AG08396 (cell line): ENCODE results near the gene P3H3.
"Not testable (repeated sequence)": the region's sequence is repeated elsewhere in the genome, so short reads cannot be mapped to it uniquely, and the experiment has no call there.

Source experiments
- DNase-seq: peaks from one replicate; pipeline ENCODE4 v3.0.0; 2012; ENCODE audit warnings: low spot score, mixed read lengths

Gene P3H3

GRCh38 chr12:6846316-6846869 is 18.2 kb downstream of the P3H3 start:
- DNase-seq = no peak

- DNase-seq = no peak
These were observed 19.5 kb downstream of the P3H3 start for GRCh38 chr12:6847676-6848075.

GRCh38 chr12:6849427-6849826 is 21.2 kb downstream of the P3H3 start:
- no peak for DNase-seq

- DNase-seq = no peak
These were observed 21.9 kb downstream of the P3H3 start for GRCh38 chr12:6849976-6850560.

GRCh38 chr12:6850796-6851152 is 22.6 kb downstream of the P3H3 start:
- DNase-seq = peak; percentile 32

- DNase-seq = peak; percentile 99
These were observed 23.1 kb downstream of the P3H3 start, which contains the start of gene CDCA3 for GRCh38 chr12:6851153-6851920. CDCA3 (minus strand) TSS chr12:6851286; CDS start chr12:6850952, 334 bp downstream.

- DNase-seq = peak; percentile 97
These were observed 23.9 kb downstream of the P3H3 start, which contains the start of gene USP5 for GRCh38 chr12:6851921-6852650. USP5 (plus strand) TSS chr12:6852150; CDS start chr12:6852180, 30 bp downstream.

GRCh38 chr12:6852651-6853354 is 24.6 kb downstream of the P3H3 start:
- peak; percentile 78 for DNase-seq

GRCh38 chr12:6853626-6854025 is 25.4 kb downstream of the P3H3 start:
- DNase-seq = no peak

- DNase-seq = no peak
These were observed 25.8 kb downstream of the P3H3 start for GRCh38 chr12:6854036-6854435.

- no peak for DNase-seq
These were observed 27.1 kb downstream of the P3H3 start for GRCh38 chr12:6855322-6855721.

- DNase-seq = no peak
These were observed 30.6 kb downstream of the P3H3 start for GRCh38 chr12:6858799-6859198.

GRCh38 chr12:6860116-6860515 is 31.9 kb downstream of the P3H3 start:
- no peak for DNase-seq

- DNase-seq = no peak
These were observed 32.7 kb downstream of the P3H3 start for GRCh38 chr12:6860942-6861341.

GRCh38 chr12:6861391-6861790 is 33.2 kb downstream of the P3H3 start:
- no peak for DNase-seq

- no peak for DNase-seq
These were observed 34.8 kb downstream of the P3H3 start for GRCh38 chr12:6863033-6863432.

GRCh38 chr12:6863586-6864321 is 35.5 kb downstream of the P3H3 start:
- no peak for DNase-seq

GRCh38 chr12:6865307-6865706 is 37.1 kb downstream of the P3H3 start:
- DNase-seq = not testable (repeated sequence)

- no peak for DNase-seq
These were observed 38.1 kb downstream of the P3H3 start for GRCh38 chr12:6866163-6866919.

GRCh38 chr12:6866920-6867412 is 38.8 kb downstream of the P3H3 start:
- no peak for DNase-seq
